ENCODE measurements around the gene CFAP46.
"Not testable (repeated sequence)": the region's sequence is repeated elsewhere in the genome, so short reads cannot be mapped to it uniquely, and the experiment has no call there.

DNA sequence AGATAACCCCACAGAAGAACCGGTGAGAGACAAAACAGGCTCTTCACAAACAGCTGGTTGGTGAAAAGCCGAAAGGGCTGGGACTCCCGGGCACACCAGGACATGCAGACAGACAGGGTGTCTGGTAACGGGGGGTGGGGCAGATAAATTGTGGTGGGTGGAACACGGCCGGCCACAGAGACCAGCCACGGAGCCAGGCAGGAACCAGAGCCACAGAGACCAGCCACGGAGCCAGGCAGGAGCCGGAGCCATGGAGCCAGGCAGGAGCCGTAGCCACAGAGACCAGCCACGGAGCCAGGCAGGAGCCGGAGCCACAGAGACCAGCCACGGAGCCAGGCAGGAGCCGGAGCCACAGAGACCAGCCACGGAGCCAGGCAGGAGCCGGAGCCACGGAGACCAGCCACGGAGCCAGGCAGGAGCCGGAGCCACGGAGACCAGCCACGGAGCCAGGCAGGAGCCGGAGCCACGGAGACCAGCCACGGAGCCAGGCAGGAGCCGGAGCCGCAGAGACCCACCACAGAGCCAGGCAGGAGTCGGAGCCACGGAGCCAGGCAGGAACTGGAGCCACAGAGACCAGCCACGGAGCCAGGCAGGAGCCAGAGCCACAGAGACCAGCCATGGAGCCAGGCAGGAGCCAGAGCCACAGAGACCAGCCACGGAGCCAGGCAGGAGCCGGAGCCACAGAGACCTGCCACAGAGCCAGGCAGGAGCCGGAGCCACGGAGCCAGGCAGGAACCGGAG lies 116.4 kb downstream of the CFAP46 start:
- TF ChIP-seq POLR2A (IDR thresholded peaks at IDR 0.05): not testable (repeated sequence)
- TF ChIP-seq, protein P1, sequence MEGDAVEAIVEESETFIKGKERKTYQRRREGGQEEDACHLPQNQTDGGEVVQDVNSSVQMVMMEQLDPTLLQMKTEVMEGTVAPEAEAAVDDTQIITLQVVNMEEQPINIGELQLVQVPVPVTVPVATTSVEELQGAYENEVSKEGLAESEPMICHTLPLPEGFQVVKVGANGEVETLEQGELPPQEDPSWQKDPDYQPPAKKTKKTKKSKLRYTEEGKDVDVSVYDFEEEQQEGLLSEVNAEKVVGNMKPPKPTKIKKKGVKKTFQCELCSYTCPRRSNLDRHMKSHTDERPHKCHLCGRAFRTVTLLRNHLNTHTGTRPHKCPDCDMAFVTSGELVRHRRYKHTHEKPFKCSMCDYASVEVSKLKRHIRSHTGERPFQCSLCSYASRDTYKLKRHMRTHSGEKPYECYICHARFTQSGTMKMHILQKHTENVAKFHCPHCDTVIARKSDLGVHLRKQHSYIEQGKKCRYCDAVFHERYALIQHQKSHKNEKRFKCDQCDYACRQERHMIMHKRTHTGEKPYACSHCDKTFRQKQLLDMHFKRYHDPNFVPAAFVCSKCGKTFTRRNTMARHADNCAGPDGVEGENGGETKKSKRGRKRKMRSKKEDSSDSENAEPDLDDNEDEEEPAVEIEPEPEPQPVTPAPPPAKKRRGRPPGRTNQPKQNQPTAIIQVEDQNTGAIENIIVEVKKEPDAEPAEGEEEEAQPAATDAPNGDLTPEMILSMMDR (IDR thresholded peaks at IDR 0.05): not testable (repeated sequence)

All from esophagus squamous epithelium (tissue), 4 donors.